Measurements from ENCODE around the gene MTUS2. TPM values are rescaled to one million over a fixed set of nuclear protein-coding genes. Genes with fewer than 3 reads are reported as not detected.

The MTUS2 gene
- total RNA-seq, 1 experiment from 2014 or later = 0.11 TPM

DNA sequence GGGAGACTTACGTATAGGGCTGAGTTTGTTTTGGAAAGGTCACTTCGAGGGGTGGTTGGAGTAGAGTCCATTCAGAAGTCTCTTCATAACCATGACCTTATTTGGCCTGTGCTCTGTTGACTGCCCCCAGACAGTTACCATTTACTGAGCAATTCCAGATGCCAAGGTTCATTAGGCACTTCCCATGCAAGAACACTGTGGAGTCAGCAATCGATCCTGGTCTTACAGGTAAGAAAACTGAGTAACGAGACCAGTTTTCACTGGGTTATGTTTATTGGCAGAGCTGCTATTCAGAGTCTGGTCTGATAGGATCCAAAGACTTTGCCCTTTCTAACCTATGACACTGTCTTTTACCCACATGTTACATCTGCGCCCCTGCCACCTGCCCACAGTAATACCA is 134.7 kb downstream of the MTUS2 start:
- H3K27ac ChIP-seq (ENCODE audit: low read depth, low read length, poor library complexity, severe bottlenecking) = no peak overlapping the region
- ChIA-PET POLR2A (ENCODE audit: low non-redundant PET) (no interaction called here), CTCF (no interaction called here)
- H3K4me3 ChIP-seq (ENCODE audit: low read depth, low read length, poor library complexity, severe bottlenecking) = no peak overlapping the region
- peaks cover 10% of the 10 kb centered on the region for H3K27me3 ChIP-seq (replicated peaks; ENCODE audit: insufficient read depth, low read depth, low read length, poor library complexity)
- no peaks in the 10 kb centered on the region for H3K36me3 ChIP-seq (ENCODE audit: insufficient read depth, low read length, poor library complexity, severe bottlenecking)
- BruUV-seq (replicated peaks) = no TSS peak
- intact Hi-C loops (cut with micrococcal nuclease; ENCODE audit: unreplicated experiment) = loop anchor here (5.0 kb wide), 1 partner anchor 407 kb away; no protein-coding TSS in a partner anchor
- no peaks in the 10 kb centered on the region for H3K9me3 ChIP-seq (ENCODE audit: low read depth, low read length, poor library complexity, severe bottlenecking)
- TF ChIP-seq, protein P1, sequence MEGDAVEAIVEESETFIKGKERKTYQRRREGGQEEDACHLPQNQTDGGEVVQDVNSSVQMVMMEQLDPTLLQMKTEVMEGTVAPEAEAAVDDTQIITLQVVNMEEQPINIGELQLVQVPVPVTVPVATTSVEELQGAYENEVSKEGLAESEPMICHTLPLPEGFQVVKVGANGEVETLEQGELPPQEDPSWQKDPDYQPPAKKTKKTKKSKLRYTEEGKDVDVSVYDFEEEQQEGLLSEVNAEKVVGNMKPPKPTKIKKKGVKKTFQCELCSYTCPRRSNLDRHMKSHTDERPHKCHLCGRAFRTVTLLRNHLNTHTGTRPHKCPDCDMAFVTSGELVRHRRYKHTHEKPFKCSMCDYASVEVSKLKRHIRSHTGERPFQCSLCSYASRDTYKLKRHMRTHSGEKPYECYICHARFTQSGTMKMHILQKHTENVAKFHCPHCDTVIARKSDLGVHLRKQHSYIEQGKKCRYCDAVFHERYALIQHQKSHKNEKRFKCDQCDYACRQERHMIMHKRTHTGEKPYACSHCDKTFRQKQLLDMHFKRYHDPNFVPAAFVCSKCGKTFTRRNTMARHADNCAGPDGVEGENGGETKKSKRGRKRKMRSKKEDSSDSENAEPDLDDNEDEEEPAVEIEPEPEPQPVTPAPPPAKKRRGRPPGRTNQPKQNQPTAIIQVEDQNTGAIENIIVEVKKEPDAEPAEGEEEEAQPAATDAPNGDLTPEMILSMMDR (conservative IDR thresholded peaks at IDR 0.05; ENCODE audit: low read depth, low read length) = no peak
- TF ChIP-seq EZH2 (IDR thresholded peaks at IDR 0.05; ENCODE audit: borderline replicate concordance, low read depth, low read length, poor library complexity, severe bottlenecking) = no peak
- H3K4me1 ChIP-seq (ENCODE audit: insufficient read depth, low read length, poor library complexity, severe bottlenecking) = no peaks in the 10 kb centered on the region
- DNase-seq (ENCODE audit: low spot score) = no peak

- Histone ChIP-seq H3K27ac (ENCODE audit: low read depth, low read length, poor library complexity, severe bottlenecking) (no peak overlapping the region), H3K9me3 (ENCODE audit: low read depth, low read length, poor library complexity, severe bottlenecking) (no peaks in the 10 kb centered on the region), H3K4me3 (ENCODE audit: low read depth, low read length, poor library complexity, severe bottlenecking) (no peak overlapping the region), H3K27me3 (replicated peaks; ENCODE audit: insufficient read depth, low read depth, low read length, poor library complexity) (peaks cover 12% of the 10 kb centered on the region), H3K36me3 (ENCODE audit: insufficient read depth, low read length, poor library complexity, severe bottlenecking) (no peaks in the 10 kb centered on the region), H3K4me1 (ENCODE audit: insufficient read depth, low read length, poor library complexity, severe bottlenecking) (no peaks in the 10 kb centered on the region)
- BruUV-seq (replicated peaks) = no TSS peak
- POLR2A ChIA-PET (ENCODE audit: low non-redundant PET) = no interaction called here
- intact Hi-C loops (cut with micrococcal nuclease; ENCODE audit: unreplicated experiment) = loop anchor here (5.0 kb wide), 1 partner anchor 407 kb away; no protein-coding TSS in a partner anchor
- CTCF ChIA-PET = no interaction called here
- TF ChIP-seq, protein P1 (conservative IDR thresholded peaks at IDR 0.05; ENCODE audit: low read depth, low read length) = no peak
- no peak for TF ChIP-seq EZH2 (IDR thresholded peaks at IDR 0.05; ENCODE audit: borderline replicate concordance, low read depth, low read length, poor library complexity, severe bottlenecking)
- DNase-seq (ENCODE audit: low spot score) = no peak
Observed at GRCh38 chr13:28955264-28955966, 135.3 kb downstream of the MTUS2 start.

DNA sequence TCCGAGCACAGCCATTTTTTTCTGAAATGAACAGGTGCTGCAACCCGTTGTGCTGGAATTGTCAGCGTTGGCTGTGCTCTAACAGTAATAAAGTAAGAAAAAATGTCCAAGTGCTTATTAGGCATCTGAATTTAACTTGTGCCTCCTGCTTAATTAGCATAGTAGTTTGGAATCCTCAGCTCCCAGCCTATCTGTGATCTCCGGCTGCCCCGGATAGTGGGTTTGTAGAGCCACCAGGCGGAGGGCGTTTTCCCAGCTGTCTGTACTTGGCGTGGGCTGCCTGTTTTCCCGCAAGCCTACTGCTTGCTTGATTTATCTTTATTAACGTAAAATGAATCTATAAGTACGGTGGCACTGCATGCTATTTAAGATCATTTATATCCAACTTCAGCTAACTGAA is 137.9 kb downstream of the MTUS2 start:
- peaks cover 20% of the 10 kb centered on the region for H3K27me3 ChIP-seq (replicated peaks; ENCODE audit: insufficient read depth, low read depth, low read length, poor library complexity)
- H3K36me3 ChIP-seq (ENCODE audit: insufficient read depth, low read length, poor library complexity, severe bottlenecking) = no peaks in the 10 kb centered on the region
- no peak overlapping the region for H3K27ac ChIP-seq (ENCODE audit: low read depth, low read length, poor library complexity, severe bottlenecking)
- no peak overlapping the region for H3K4me3 ChIP-seq (ENCODE audit: low read depth, low read length, poor library complexity, severe bottlenecking)
- BruUV-seq (replicated peaks) = no TSS peak
- no peaks in the 10 kb centered on the region for H3K4me1 ChIP-seq (ENCODE audit: insufficient read depth, low read length, poor library complexity, severe bottlenecking)
- intact Hi-C loops (cut with micrococcal nuclease; ENCODE audit: unreplicated experiment) = loop anchor here (5.0 kb wide), 1 partner anchor 404 kb away; no protein-coding TSS in a partner anchor
- DNase-seq (ENCODE audit: low spot score) = no peak
- ChIA-PET POLR2A (ENCODE audit: low non-redundant PET) (no interaction called here), CTCF (no interaction called here)
- TF ChIP-seq, protein P1 (conservative IDR thresholded peaks at IDR 0.05; ENCODE audit: low read depth, low read length) = no peak
- no peak for TF ChIP-seq EZH2 (IDR thresholded peaks at IDR 0.05; ENCODE audit: borderline replicate concordance, low read depth, low read length, poor library complexity, severe bottlenecking)
- H3K9me3 ChIP-seq (ENCODE audit: low read depth, low read length, poor library complexity, severe bottlenecking) = no peaks in the 10 kb centered on the region
